Natural killer cell treated with Interleukin-12 subunit alpha and Interleukin-12 subunit beta and Interleukin-15 and Interleukin-18, amount 100 ng/mL, for 72 hours (primary cell): ENCODE measurements around the gene TMEM89. TPM values are rescaled to one million over a fixed set of nuclear protein-coding genes. Genes with fewer than 3 reads are reported as not detected.

Source experiments
- ATAC-seq, 2 donors: fragments of 150-1000 bp; cut with Tn5 transposase in 1 of 2; sonication (Bioruptor Pico), chemical (Tn5 transposase) in 1 of 2; 2 replicates each; pipeline ENCODE4 v1.10.0; 2021
- DNase-seq: peaks from one replicate; pipeline ENCODE4 v3.0.0; 2022; ENCODE audit warnings: low spot score
- H3K27ac Mint-ChIP-seq, 2 donors: 1 replicate in 1 of 2; 2 replicates in 1 of 2; pipeline ENCODE4 v1.8.0; 2022; ENCODE audit warnings: mixed read lengths in 2 of 2, mild to moderate bottlenecking in 1 of 2, moderate library complexity in 1 of 2
- H3K27me3 Mint-ChIP-seq, 2 donors: 1 replicate in 1 of 2; 2 replicates in 1 of 2; pipeline ENCODE4 v1.8.0; 2022; ENCODE audit warnings: mixed read lengths in 2 of 2
- H3K36me3 Mint-ChIP-seq: one replicate; pipeline ENCODE4 v1.8.0; 2022; ENCODE audit warnings: mixed read lengths
- H3K4me1 Mint-ChIP-seq, 2 donors: 1 replicate in 1 of 2; 2 replicates in 1 of 2; pipeline ENCODE4 v1.8.0; 2022; ENCODE audit warnings: low read depth in 2 of 2, mixed read lengths in 2 of 2, mild to moderate bottlenecking in 1 of 2
- H3K4me3 Mint-ChIP-seq: one replicate; pipeline ENCODE4 v1.8.0; 2022; ENCODE audit warnings: mixed read lengths
- H3K9me3 Mint-ChIP-seq: 2 replicates; pipeline ENCODE4 v1.8.0; 2022; ENCODE audit warnings: mixed read lengths
- total RNA-seq, 2 donors: library from RNA; stranded (reverse); gene quantifications; one replicate each; pipeline ENCODE4 v1.2.3, GENCODE V29; 2022

Gene TMEM89
- total RNA-seq, 2 donors from 2014 or later, result not detected

- Mint-ChIP-seq H3K4me3 (no peak overlapping the region), H3K36me3 (no peaks in the 10 kb centered on the region), H3K9me3 (no peaks in the 10 kb centered on the region), H3K4me1 (peaks cover 0 to 8% of the 10 kb centered on the region in 2 donors), H3K27me3 (peaks cover 0 to 10% of the 10 kb centered on the region in 2 donors), H3K27ac (no peak overlapping the region)
- ATAC-seq (no peak), DNase-seq (peak; percentile 49)
Measured at GRCh38 chr3:48596157-48596556, 25.4 kb downstream of the TMEM89 start.

- peak; percentile 57 for DNase-seq
- no peak for ATAC-seq
- peaks cover 0 to 15% of the 10 kb centered on the region in 2 donors for H3K27me3 Mint-ChIP-seq
- H3K4me1 Mint-ChIP-seq, result peaks cover 0 to 4% of the 10 kb centered on the region in 2 donors
- H3K27ac Mint-ChIP-seq, result no peak overlapping the region
- no peak overlapping the region for H3K4me3 Mint-ChIP-seq
- no peaks in the 10 kb centered on the region for H3K36me3 Mint-ChIP-seq
- no peaks in the 10 kb centered on the region for H3K9me3 Mint-ChIP-seq
Measured at GRCh38 chr3:48595526-48596121, 25.9 kb downstream of the TMEM89 start.

GRCh38 chr3:48595075-48595525 lies 26.5 kb downstream of the TMEM89 start, which contains the start of gene COL7A1:
TSS of gene COL7A1 (minus strand) at chr3:48595329. CDS start at chr3:48595159, 170 bp downstream.
- Mint-ChIP-seq H3K4me3 (no peak within 1 kb of the TSS), H3K36me3 (no peaks in the 10 kb centered on the region), H3K9me3 (no peaks in the 10 kb centered on the region), H3K27me3 (peaks cover 0 to 17% of the 10 kb centered on the region in 2 donors), H3K4me1 (peaks cover 0 to 4% of the 10 kb centered on the region in 2 donors), H3K27ac (no peak within 1 kb of the TSS)
- ATAC-seq, result no peak
- no peak for DNase-seq

GRCh38 chr3:48594417-48595049 lies 27.0 kb downstream of the TMEM89 start:
- Mint-ChIP-seq H3K4me3 (no peak overlapping the region), H3K27ac (no peak overlapping the region), H3K36me3 (no peaks in the 10 kb centered on the region), H3K4me1 (peaks cover 0 to 4% of the 10 kb centered on the region in 2 donors), H3K27me3 (peaks cover 5 to 21% of the 10 kb centered on the region in 2 donors), H3K9me3 (no peaks in the 10 kb centered on the region)
- no peak for ATAC-seq
- DNase-seq, result peak; percentile 54

GRCh38 chr3:48593337-48593736 lies 28.2 kb downstream of the TMEM89 start:
- ATAC-seq (no peak), DNase-seq (no peak)
- peaks cover 0 to 4% of the 10 kb centered on the region in 2 donors for H3K4me1 Mint-ChIP-seq
- H3K36me3 Mint-ChIP-seq, result no peaks in the 10 kb centered on the region
- H3K27me3 Mint-ChIP-seq, result peaks cover 13 to 28% of the 10 kb centered on the region in 2 donors
- no peaks in the 10 kb centered on the region for H3K9me3 Mint-ChIP-seq
- H3K27ac Mint-ChIP-seq, result no peak overlapping the region
- H3K4me3 Mint-ChIP-seq, result no peak overlapping the region

GRCh38 chr3:48592519-48593087 lies 29.0 kb downstream of the TMEM89 start:
- Mint-ChIP-seq H3K27me3 (peaks cover 13 to 32% of the 10 kb centered on the region in 2 donors), H3K36me3 (no peaks in the 10 kb centered on the region), H3K4me1 (peaks cover 0 to 4% of the 10 kb centered on the region in 2 donors), H3K4me3 (no peak overlapping the region), H3K9me3 (no peaks in the 10 kb centered on the region), H3K27ac (no peak overlapping the region)
- ATAC-seq, result no peak
- DNase-seq, result no peak

GRCh38 chr3:48591886-48592518 lies 29.6 kb downstream of the TMEM89 start:
- H3K27ac Mint-ChIP-seq, result no peak overlapping the region

GRCh38 chr3:48591436-48591835 lies 30.1 kb downstream of the TMEM89 start:
- Mint-ChIP-seq H3K4me1 (peaks cover 0 to 4% of the 10 kb centered on the region in 2 donors), H3K4me3 (no peak overlapping the region), H3K9me3 (no peaks in the 10 kb centered on the region), H3K27ac (no peak overlapping the region), H3K27me3 (peaks cover 13 to 33% of the 10 kb centered on the region in 2 donors), H3K36me3 (no peaks in the 10 kb centered on the region)
- DNase-seq (no peak), ATAC-seq (no peak)

More at GRCh38 chr3:48591886-48592518, 29.6 kb downstream of the TMEM89 start:
- Mint-ChIP-seq H3K9me3 (no peaks in the 10 kb centered on the region), H3K36me3 (no peaks in the 10 kb centered on the region), H3K4me1 (peaks cover 0 to 4% of the 10 kb centered on the region in 2 donors), H3K27me3 (peaks cover 13 to 32% of the 10 kb centered on the region in 2 donors), H3K4me3 (no peak overlapping the region)
- DNase-seq (no peak), ATAC-seq (no peak)

GRCh38 chr3:48588230-48588629 lies 33.3 kb downstream of the TMEM89 start:
- Mint-ChIP-seq H3K9me3 (no peaks in the 10 kb centered on the region), H3K27me3 (peaks cover 13 to 28% of the 10 kb centered on the region in 2 donors), H3K27ac (no peak overlapping the region), H3K4me3 (no peak overlapping the region), H3K36me3 (no peaks in the 10 kb centered on the region), H3K4me1 (no peaks in the 10 kb centered on the region)
- DNase-seq (no peak), ATAC-seq (no peak)

- no peak overlapping the region for H3K27ac Mint-ChIP-seq
- H3K36me3 Mint-ChIP-seq, result no peaks in the 10 kb centered on the region
- no peaks in the 10 kb centered on the region for H3K4me1 Mint-ChIP-seq
- no peak for ATAC-seq
- H3K27me3 Mint-ChIP-seq, result peaks cover 13 to 25% of the 10 kb centered on the region in 2 donors
- H3K4me3 Mint-ChIP-seq, result no peak overlapping the region
- no peaks in the 10 kb centered on the region for H3K9me3 Mint-ChIP-seq
- DNase-seq, result no peak
Measured at GRCh38 chr3:48587686-48588085, 33.9 kb downstream of the TMEM89 start.

GRCh38 chr3:48585411-48585810 lies 36.2 kb downstream of the TMEM89 start:
- no peaks in the 10 kb centered on the region for H3K4me1 Mint-ChIP-seq
- ATAC-seq (no peak), DNase-seq (no peak)
- H3K9me3 Mint-ChIP-seq, result no peaks in the 10 kb centered on the region
- no peak overlapping the region for H3K27ac Mint-ChIP-seq
- H3K27me3 Mint-ChIP-seq, result peaks cover 13 to 17% of the 10 kb centered on the region in 2 donors
- no peak overlapping the region for H3K4me3 Mint-ChIP-seq
- no peaks in the 10 kb centered on the region for H3K36me3 Mint-ChIP-seq

- ATAC-seq (no peak), DNase-seq (no peak)
- H3K4me1 Mint-ChIP-seq, result no peaks in the 10 kb centered on the region
- H3K9me3 Mint-ChIP-seq, result no peaks in the 10 kb centered on the region
- H3K27me3 Mint-ChIP-seq, result peaks cover 11 to 15% of the 10 kb centered on the region in 2 donors
- H3K4me3 Mint-ChIP-seq, result no peak overlapping the region
- no peak overlapping the region for H3K27ac Mint-ChIP-seq
- H3K36me3 Mint-ChIP-seq, result no peaks in the 10 kb centered on the region
Measured at GRCh38 chr3:48584836-48585235, 36.7 kb downstream of the TMEM89 start.

- no peaks in the 10 kb centered on the region for H3K27me3 Mint-ChIP-seq
- ATAC-seq (no peak), DNase-seq (no peak)
- no peak overlapping the region for H3K4me3 Mint-ChIP-seq
- no peak overlapping the region for H3K27ac Mint-ChIP-seq
- no peaks in the 10 kb centered on the region for H3K36me3 Mint-ChIP-seq
- no peaks in the 10 kb centered on the region for H3K9me3 Mint-ChIP-seq
- H3K4me1 Mint-ChIP-seq, result no peaks in the 10 kb centered on the region
Measured at GRCh38 chr3:48581621-48582481, 39.7 kb downstream of the TMEM89 start.
